ENCODE results near the gene LETMD1. TPM values are rescaled to one million over a fixed set of nuclear protein-coding genes. Genes with fewer than 3 reads are reported as not detected.

Gene LETMD1
- total RNA-seq, 2 donors from 2014 or later: 91.0 to 124 TPM

GRCh38 chr12:51085757-51086156 is 37.6 kb downstream of the LETMD1 start:
- no peak for ATAC-seq
- peaks cover 5% of the 10 kb centered on the region in 2 donors for H3K36me3 Mint-ChIP-seq
- DNase-seq (ENCODE audit: low spot score in 2 of 2): no peak
- H3K9me3 Mint-ChIP-seq: no peaks in the 10 kb centered on the region
- no peak overlapping the region for H3K27ac Mint-ChIP-seq

- Mint-ChIP-seq H3K36me3 (peaks cover 5% of the 10 kb centered on the region in 2 donors), H3K27ac (no peak overlapping the region), H3K9me3 (no peaks in the 10 kb centered on the region)
- DNase-seq (ENCODE audit: low spot score in 2 of 2): no peak
- ATAC-seq: no peak
These were observed 38.8 kb downstream of the LETMD1 start for GRCh38 chr12:51086933-51087332.

- DNase-seq (ENCODE audit: low spot score in 2 of 2): peak in 1 of 2 donors; percentile 32
- Mint-ChIP-seq H3K27ac (peak overlapping the region in 1 of 2 donors; percentile 4), H3K9me3 (no peaks in the 10 kb centered on the region), H3K36me3 (peaks cover under 1 to 5% of the 10 kb centered on the region in 2 donors)
- ATAC-seq: peak; percentile 33 to 65
These were observed 39.7 kb downstream of the LETMD1 start for GRCh38 chr12:51087818-51088217.

- DNase-seq (ENCODE audit: low spot score in 2 of 2) (no peak), ATAC-seq (no peak)
- Mint-ChIP-seq H3K9me3 (no peaks in the 10 kb centered on the region), H3K27ac (no peak overlapping the region), H3K36me3 (peaks cover 0 to 5% of the 10 kb centered on the region in 2 donors)
These were observed 42.6 kb downstream of the LETMD1 start for GRCh38 chr12:51090705-51091229.

GRCh38 chr12:51098611-51099010 is 50.5 kb downstream of the LETMD1 start:
- Mint-ChIP-seq H3K27ac (no peak overlapping the region), H3K36me3 (no peaks in the 10 kb centered on the region), H3K9me3 (no peaks in the 10 kb centered on the region)
- DNase-seq (ENCODE audit: low spot score in 2 of 2): no peak
- no peak for ATAC-seq

- ATAC-seq (peak in 1 of 2 donors; percentile 22), DNase-seq (ENCODE audit: low spot score in 2 of 2) (no peak)
- no peak overlapping the region for H3K27ac Mint-ChIP-seq
- H3K9me3 Mint-ChIP-seq: no peaks in the 10 kb centered on the region
- H3K36me3 Mint-ChIP-seq: peaks cover 4 to 11% of the 10 kb centered on the region in 2 donors
These were observed 55.9 kb downstream of the LETMD1 start for GRCh38 chr12:51103977-51104376.

- ATAC-seq (no peak), DNase-seq (ENCODE audit: low spot score in 2 of 2) (no peak)
- H3K36me3 Mint-ChIP-seq: peaks cover 5 to 11% of the 10 kb centered on the region in 2 donors
- H3K9me3 Mint-ChIP-seq: no peaks in the 10 kb centered on the region
- no peak overlapping the region for H3K27ac Mint-ChIP-seq
These were observed 60.0 kb downstream of the LETMD1 start for GRCh38 chr12:51108136-51108535.

Other genes with a start within 250 kb of the LETMD1 start
- not detected for gene TMPRSS12, start 205.4 kb upstream of the LETMD1 start, total RNA-seq
- not detected for gene HIGD1C, start 95.8 kb upstream of the LETMD1 start, total RNA-seq
- gene SLC11A2, start 21.9 kb upstream of the LETMD1 start, total RNA-seq: 10 to 100 TPM; 34.4 to 38.4 TPM
- gene CSRNP2, start 35.3 kb downstream of the LETMD1 start, total RNA-seq: 10 to 100 TPM; 12.0 to 15.0 TPM
- gene TFCP2, start 124.8 kb downstream of the LETMD1 start, total RNA-seq: 10 to 100 TPM; 29.7 to 32.3 TPM
- 10 to 100 TPM in 1 of 2 donors, 1 to 10 TPM in 1; 7.3 to 14.9 TPM for gene POU6F1, start 169.7 kb downstream of the LETMD1 start, total RNA-seq
- 100 to 1,000 TPM; 106 to 142 TPM for gene DAZAP2, start 190.5 kb downstream of the LETMD1 start, total RNA-seq
- gene SMAGP, start 222.1 kb downstream of the LETMD1 start, total RNA-seq: 1 to 10 TPM in 1 of 2 donors, under 1 TPM in 1; 0.41 to 1.5 TPM

All from activated naive CD4-positive, alpha-beta T cell treated with anti-CD3 and anti-CD28 coated beads, Interleukin-2, amount 50 U/mL, for 72 hours (primary cell).